ENCODE measurements around the gene PPARD. TPM values are rescaled to one million over a fixed set of nuclear protein-coding genes. Genes with fewer than 3 reads are reported as not detected.

Gene PPARD
- total RNA-seq, 2 donors from 2014 or later: 15.8 to 38.4 TPM

GRCh38 chr6:35470663-35471120, 128.3 kb downstream of the PPARD start:
- Histone ChIP-seq H3K27me3 (replicated peaks; ENCODE audit: insufficient read depth) (no peaks in the 10 kb centered on the region), H3K27ac (peak overlapping the region; percentile 87), H3K36me3 (peaks cover 36% of the 10 kb centered on the region), H3K9me3 (no peaks in the 10 kb centered on the region), H3K4me3 (no peak overlapping the region), H3K4me1 (ENCODE audit: control insufficient read depth in 1 of 2, low read depth in 2 of 2) (peaks cover 0 to 40% of the 10 kb centered on the region in 2 donors)
- TF ChIP-seq, protein P1, sequence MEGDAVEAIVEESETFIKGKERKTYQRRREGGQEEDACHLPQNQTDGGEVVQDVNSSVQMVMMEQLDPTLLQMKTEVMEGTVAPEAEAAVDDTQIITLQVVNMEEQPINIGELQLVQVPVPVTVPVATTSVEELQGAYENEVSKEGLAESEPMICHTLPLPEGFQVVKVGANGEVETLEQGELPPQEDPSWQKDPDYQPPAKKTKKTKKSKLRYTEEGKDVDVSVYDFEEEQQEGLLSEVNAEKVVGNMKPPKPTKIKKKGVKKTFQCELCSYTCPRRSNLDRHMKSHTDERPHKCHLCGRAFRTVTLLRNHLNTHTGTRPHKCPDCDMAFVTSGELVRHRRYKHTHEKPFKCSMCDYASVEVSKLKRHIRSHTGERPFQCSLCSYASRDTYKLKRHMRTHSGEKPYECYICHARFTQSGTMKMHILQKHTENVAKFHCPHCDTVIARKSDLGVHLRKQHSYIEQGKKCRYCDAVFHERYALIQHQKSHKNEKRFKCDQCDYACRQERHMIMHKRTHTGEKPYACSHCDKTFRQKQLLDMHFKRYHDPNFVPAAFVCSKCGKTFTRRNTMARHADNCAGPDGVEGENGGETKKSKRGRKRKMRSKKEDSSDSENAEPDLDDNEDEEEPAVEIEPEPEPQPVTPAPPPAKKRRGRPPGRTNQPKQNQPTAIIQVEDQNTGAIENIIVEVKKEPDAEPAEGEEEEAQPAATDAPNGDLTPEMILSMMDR (IDR thresholded peaks at IDR 0.05): no peak
- DNase-seq (ENCODE audit: low spot score) (no peak), ATAC-seq (ENCODE audit: insufficient number of reproducible peaks, low FRiP score, low read depth) (no peak)

- Histone ChIP-seq H3K27me3 (replicated peaks; ENCODE audit: insufficient read depth) (no peaks in the 10 kb centered on the region), H3K4me3 (no peak overlapping the region), H3K27ac (no peak overlapping the region), H3K36me3 (peaks cover 46% of the 10 kb centered on the region), H3K9me3 (no peaks in the 10 kb centered on the region), H3K4me1 (ENCODE audit: control insufficient read depth in 1 of 2, low read depth in 2 of 2) (peaks cover 0 to 40% of the 10 kb centered on the region in 2 donors)
- ATAC-seq (ENCODE audit: insufficient number of reproducible peaks, low FRiP score, low read depth): no peak
- no peak for DNase-seq (ENCODE audit: low spot score)
- TF ChIP-seq, protein P1 (IDR thresholded peaks at IDR 0.05): no peak
Measured at GRCh38 chr6:35471836-35472345, 129.5 kb downstream of the PPARD start.

DNA sequence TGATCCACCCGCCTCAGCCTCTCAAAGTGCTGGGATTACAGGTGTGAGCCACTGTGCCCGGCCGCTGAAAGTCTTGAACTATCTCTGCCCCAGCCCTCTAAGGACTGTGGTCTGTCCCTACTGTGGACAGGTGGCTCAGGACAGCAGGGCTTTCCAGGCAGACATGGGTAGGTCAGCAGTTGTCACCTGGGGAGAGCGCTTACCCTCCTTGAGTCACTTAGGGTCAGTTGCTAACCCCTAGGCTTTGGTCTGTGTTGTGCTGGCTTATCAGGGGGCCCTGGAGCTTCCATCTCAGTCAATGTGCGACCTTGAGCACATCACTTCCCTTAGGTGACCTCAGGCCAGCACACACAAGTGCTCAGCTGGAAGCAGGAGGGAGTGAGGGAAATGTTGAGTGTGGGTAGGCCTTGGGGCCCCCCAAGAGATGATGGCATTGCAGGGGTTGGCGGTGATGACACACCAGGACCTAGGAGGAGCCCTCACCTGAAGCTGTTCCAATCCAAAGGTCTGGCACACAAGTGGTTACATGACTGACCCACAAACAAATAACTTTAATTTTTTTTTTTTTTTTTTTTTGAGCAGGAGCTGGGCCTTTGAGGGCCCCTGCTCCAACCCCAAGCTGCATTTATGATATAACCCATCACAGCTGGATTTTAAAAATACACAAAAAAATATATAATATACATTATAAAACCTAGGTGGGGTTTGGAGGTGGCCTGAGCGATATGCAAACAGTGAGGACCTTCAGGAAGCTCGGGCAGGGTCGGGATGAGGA, 130.9 kb downstream of the PPARD start:
- DNase-seq (ENCODE audit: low spot score): no peak
- H3K4me3 ChIP-seq: no peak overlapping the region
- no peaks in the 10 kb centered on the region for H3K9me3 ChIP-seq
- H3K27ac ChIP-seq: peak overlapping the region in 1 of 2 donors; percentile 50
- H3K27me3 ChIP-seq (replicated peaks; ENCODE audit: insufficient read depth): no peaks in the 10 kb centered on the region
- TF ChIP-seq, protein P1 (IDR thresholded peaks at IDR 0.05): no peak
- H3K36me3 ChIP-seq: peaks cover 57% of the 10 kb centered on the region
- H3K4me1 ChIP-seq (ENCODE audit: control insufficient read depth in 1 of 2, low read depth in 2 of 2): peaks cover 0 to 40% of the 10 kb centered on the region in 2 donors
- no peak for ATAC-seq (ENCODE audit: insufficient number of reproducible peaks, low FRiP score, low read depth)

DNA sequence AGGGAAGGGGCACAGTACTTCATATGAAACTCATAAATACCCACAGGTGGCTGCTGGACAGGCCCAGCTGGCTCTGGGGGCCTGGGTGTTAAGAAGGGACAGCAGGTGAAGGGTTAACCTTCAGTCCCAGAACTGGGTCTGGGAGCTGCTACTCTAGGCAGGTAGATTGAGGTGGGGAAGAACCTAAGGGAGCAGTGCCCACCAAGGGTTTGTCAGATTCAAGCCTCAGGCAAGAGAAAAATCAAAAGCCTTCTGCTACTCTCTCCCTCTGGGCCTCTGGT, 131.4 kb downstream of the PPARD start:
- ATAC-seq (ENCODE audit: insufficient number of reproducible peaks, low FRiP score, low read depth): no peak
- no peaks in the 10 kb centered on the region for H3K9me3 ChIP-seq
- no peak for DNase-seq (ENCODE audit: low spot score)
- H3K27ac ChIP-seq: peak overlapping the region in 1 of 2 donors; percentile 17
- no peaks in the 10 kb centered on the region for H3K27me3 ChIP-seq (replicated peaks; ENCODE audit: insufficient read depth)
- no peak overlapping the region for H3K4me3 ChIP-seq
- H3K4me1 ChIP-seq (ENCODE audit: control insufficient read depth in 1 of 2, low read depth in 2 of 2): peaks cover 0 to 40% of the 10 kb centered on the region in 2 donors
- H3K36me3 ChIP-seq: peaks cover 62% of the 10 kb centered on the region
- TF ChIP-seq, protein P1 (IDR thresholded peaks at IDR 0.05): no peak

GRCh38 chr6:35474131-35474941, 132.0 kb downstream of the PPARD start:
- TF ChIP-seq, protein P1 (IDR thresholded peaks at IDR 0.05): no peak
- Histone ChIP-seq H3K27ac (peak overlapping the region in 1 of 2 donors; percentile 17), H3K9me3 (no peaks in the 10 kb centered on the region), H3K4me1 (ENCODE audit: control insufficient read depth in 1 of 2, low read depth in 2 of 2) (peaks cover 0 to 36% of the 10 kb centered on the region in 2 donors), H3K4me3 (no peak overlapping the region), H3K36me3 (peaks cover 67% of the 10 kb centered on the region), H3K27me3 (replicated peaks; ENCODE audit: insufficient read depth) (no peaks in the 10 kb centered on the region)
- ATAC-seq (ENCODE audit: insufficient number of reproducible peaks, low FRiP score, low read depth) (no peak), DNase-seq (ENCODE audit: low spot score) (no peak)

Data from thoracic aorta (tissue), 2 donors.